ENCODE data around the gene CYP27C1. TPM values are rescaled to one million over a fixed set of nuclear protein-coding genes. Genes with fewer than 3 reads are reported as not detected.

CYP27C1 gene
- polyA plus RNA-seq, 1 donor from 2014 or later: 0.84 TPM

DNA sequence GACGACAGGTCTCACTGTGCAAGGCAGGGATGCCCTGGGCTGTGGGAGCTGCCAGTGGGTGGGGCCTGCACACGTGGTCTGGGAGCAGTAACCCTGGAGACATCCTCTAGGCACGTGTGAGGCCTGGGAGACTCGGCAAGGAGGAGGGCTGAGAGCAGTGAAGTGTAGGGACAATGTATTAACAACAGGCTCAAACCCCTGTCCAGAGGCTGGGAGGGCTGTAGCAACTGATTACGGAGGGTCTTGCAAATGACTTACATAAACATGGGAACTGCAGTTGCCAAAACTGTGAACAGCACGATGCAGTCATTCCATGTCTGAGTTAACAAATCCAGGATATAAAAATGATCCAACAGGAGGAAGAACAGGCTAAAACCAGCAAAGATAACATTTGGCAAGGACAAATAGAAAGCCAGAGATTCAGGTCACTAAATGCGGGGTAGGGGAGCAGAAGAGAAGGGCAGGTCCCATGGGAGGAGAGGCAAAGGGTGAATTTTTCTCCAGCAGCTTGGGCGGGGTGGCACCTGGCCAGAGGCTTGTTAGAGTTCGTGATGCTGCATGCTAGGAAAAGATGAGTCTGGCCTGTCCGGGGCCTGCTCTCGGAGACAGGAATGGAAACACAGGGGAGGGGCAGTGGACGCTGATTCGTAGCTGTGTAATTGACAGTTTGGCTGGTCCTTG lies 44.9 kb downstream of the CYP27C1 start:
- Histone ChIP-seq H2AFZ (ENCODE audit: low read depth, low read length) (no peak overlapping the region), H3K9ac (ENCODE audit: low read length) (no peak overlapping the region), H3F3A (ENCODE audit: insufficient read depth, low read length, poor library complexity, severe bottlenecking) (no peaks in the 10 kb centered on the region), H3K27ac (ENCODE audit: low read length) (no peak overlapping the region), H3K4me3 (ENCODE audit: low read length) (no peak overlapping the region), H3K79me2 (replicated peaks; ENCODE audit: insufficient read depth, low read length) (no peaks in the 10 kb centered on the region), H3K9me3 (ENCODE audit: low read length) (no peaks in the 10 kb centered on the region), H3K27me3 (ENCODE audit: insufficient read depth, low read depth, low read length) (no peaks in the 10 kb centered on the region), H3K36me3 (ENCODE audit: insufficient read depth, low read length) (no peaks in the 10 kb centered on the region), H4K20me1 (ENCODE audit: insufficient read depth) (no peaks in the 10 kb centered on the region), H3K4me2 (ENCODE audit: low read length) (no peak overlapping the region), H3K9me2 (ENCODE audit: insufficient read depth, low read length) (no peaks in the 10 kb centered on the region)
- TF ChIP-seq, protein P1, sequence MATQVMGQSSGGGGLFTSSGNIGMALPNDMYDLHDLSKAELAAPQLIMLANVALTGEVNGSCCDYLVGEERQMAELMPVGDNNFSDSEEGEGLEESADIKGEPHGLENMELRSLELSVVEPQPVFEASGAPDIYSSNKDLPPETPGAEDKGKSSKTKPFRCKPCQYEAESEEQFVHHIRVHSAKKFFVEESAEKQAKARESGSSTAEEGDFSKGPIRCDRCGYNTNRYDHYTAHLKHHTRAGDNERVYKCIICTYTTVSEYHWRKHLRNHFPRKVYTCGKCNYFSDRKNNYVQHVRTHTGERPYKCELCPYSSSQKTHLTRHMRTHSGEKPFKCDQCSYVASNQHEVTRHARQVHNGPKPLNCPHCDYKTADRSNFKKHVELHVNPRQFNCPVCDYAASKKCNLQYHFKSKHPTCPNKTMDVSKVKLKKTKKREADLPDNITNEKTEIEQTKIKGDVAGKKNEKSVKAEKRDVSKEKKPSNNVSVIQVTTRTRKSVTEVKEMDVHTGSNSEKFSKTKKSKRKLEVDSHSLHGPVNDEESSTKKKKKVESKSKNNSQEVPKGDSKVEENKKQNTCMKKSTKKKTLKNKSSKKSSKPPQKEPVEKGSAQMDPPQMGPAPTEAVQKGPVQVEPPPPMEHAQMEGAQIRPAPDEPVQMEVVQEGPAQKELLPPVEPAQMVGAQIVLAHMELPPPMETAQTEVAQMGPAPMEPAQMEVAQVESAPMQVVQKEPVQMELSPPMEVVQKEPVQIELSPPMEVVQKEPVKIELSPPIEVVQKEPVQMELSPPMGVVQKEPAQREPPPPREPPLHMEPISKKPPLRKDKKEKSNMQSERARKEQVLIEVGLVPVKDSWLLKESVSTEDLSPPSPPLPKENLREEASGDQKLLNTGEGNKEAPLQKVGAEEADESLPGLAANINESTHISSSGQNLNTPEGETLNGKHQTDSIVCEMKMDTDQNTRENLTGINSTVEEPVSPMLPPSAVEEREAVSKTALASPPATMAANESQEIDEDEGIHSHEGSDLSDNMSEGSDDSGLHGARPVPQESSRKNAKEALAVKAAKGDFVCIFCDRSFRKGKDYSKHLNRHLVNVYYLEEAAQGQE (IDR thresholded peaks at IDR 0.05; ENCODE audit: borderline replicate concordance): no peak
- TF ChIP-seq MXI1 (conservative IDR thresholded peaks at IDR 0.05; ENCODE audit: poor library complexity, severe bottlenecking): no peak
- no peak for TF ChIP-seq EZH2 (IDR thresholded peaks at IDR 0.05; ENCODE audit: borderline replicate concordance, insufficient read depth, low read length, poor library complexity, severe bottlenecking)
- no peak for TF ChIP-seq SMC3 (conservative IDR thresholded peaks at IDR 0.05; ENCODE audit: poor library complexity)
- no peak for TF ChIP-seq POLR2AphosphoS5 (IDR thresholded peaks at IDR 0.05)
- no peak for TF ChIP-seq TAF1 (IDR thresholded peaks at IDR 0.05; ENCODE audit: low read depth)
- TF ChIP-seq, protein P2, sequence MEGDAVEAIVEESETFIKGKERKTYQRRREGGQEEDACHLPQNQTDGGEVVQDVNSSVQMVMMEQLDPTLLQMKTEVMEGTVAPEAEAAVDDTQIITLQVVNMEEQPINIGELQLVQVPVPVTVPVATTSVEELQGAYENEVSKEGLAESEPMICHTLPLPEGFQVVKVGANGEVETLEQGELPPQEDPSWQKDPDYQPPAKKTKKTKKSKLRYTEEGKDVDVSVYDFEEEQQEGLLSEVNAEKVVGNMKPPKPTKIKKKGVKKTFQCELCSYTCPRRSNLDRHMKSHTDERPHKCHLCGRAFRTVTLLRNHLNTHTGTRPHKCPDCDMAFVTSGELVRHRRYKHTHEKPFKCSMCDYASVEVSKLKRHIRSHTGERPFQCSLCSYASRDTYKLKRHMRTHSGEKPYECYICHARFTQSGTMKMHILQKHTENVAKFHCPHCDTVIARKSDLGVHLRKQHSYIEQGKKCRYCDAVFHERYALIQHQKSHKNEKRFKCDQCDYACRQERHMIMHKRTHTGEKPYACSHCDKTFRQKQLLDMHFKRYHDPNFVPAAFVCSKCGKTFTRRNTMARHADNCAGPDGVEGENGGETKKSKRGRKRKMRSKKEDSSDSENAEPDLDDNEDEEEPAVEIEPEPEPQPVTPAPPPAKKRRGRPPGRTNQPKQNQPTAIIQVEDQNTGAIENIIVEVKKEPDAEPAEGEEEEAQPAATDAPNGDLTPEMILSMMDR (IDR thresholded peaks at IDR 0.05; ENCODE audit: poor library complexity, severe bottlenecking): no peak
- TF ChIP-seq RAD21 (conservative IDR thresholded peaks at IDR 0.05): no peak
- TF ChIP-seq EP300 (conservative IDR thresholded peaks at IDR 0.05; ENCODE audit: poor library complexity, severe bottlenecking): no peak

DNA sequence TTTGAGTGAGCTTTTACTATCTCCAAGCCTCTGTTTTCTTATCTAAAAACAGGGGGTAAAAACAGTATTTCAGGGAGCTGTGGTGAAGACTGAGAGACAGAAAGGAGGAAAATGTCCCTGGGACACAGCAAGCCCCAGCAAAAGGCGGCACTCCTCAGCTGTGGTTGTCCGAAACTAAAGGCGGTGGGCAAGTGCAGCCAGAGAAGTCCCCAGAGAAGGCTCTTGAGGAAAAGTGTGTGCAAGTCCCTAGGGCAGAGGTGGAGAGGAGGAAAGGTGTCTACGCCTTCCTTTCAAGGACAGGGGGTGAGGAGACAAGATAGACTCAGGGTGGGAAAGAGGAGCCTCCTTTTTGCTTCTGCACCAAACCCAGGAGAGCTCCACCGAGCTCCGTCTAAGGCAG lies 45.5 kb downstream of the CYP27C1 start:
- no peaks in the 10 kb centered on the region for H4K20me1 ChIP-seq (ENCODE audit: insufficient read depth)
- H3K9me3 ChIP-seq (ENCODE audit: low read length): no peaks in the 10 kb centered on the region
- H3K27ac ChIP-seq (ENCODE audit: low read length): no peak overlapping the region
- no peak overlapping the region for H3K4me3 ChIP-seq (ENCODE audit: low read length)
- H2AFZ ChIP-seq (ENCODE audit: low read depth, low read length): no peak overlapping the region
- no peaks in the 10 kb centered on the region for H3K36me3 ChIP-seq (ENCODE audit: insufficient read depth, low read length)
- H3K9me2 ChIP-seq (ENCODE audit: insufficient read depth, low read length): no peaks in the 10 kb centered on the region
- TF ChIP-seq EP300 (conservative IDR thresholded peaks at IDR 0.05; ENCODE audit: poor library complexity, severe bottlenecking) (no peak), TAF1 (IDR thresholded peaks at IDR 0.05; ENCODE audit: low read depth) (no peak), RAD21 (conservative IDR thresholded peaks at IDR 0.05) (no peak), MXI1 (conservative IDR thresholded peaks at IDR 0.05; ENCODE audit: poor library complexity, severe bottlenecking) (no peak), EZH2 (IDR thresholded peaks at IDR 0.05; ENCODE audit: borderline replicate concordance, insufficient read depth, low read length, poor library complexity, severe bottlenecking) (no peak), POLR2AphosphoS5 (IDR thresholded peaks at IDR 0.05) (no peak), SMC3 (conservative IDR thresholded peaks at IDR 0.05; ENCODE audit: poor library complexity) (no peak)
- TF ChIP-seq, protein P2 (IDR thresholded peaks at IDR 0.05; ENCODE audit: poor library complexity, severe bottlenecking): no peak
- TF ChIP-seq, protein P1 (IDR thresholded peaks at IDR 0.05; ENCODE audit: borderline replicate concordance): no peak
- no peak overlapping the region for H3K4me2 ChIP-seq (ENCODE audit: low read length)
- H3K9ac ChIP-seq (ENCODE audit: low read length): no peak overlapping the region
- H3K79me2 ChIP-seq (replicated peaks; ENCODE audit: insufficient read depth, low read length): no peaks in the 10 kb centered on the region
- no peaks in the 10 kb centered on the region for H3K27me3 ChIP-seq (ENCODE audit: insufficient read depth, low read depth, low read length)
- H3F3A ChIP-seq (ENCODE audit: insufficient read depth, low read length, poor library complexity, severe bottlenecking): no peaks in the 10 kb centered on the region

All from neural cell (in vitro differentiated cells).